ENCODE results near the gene GPR62.

DNA sequence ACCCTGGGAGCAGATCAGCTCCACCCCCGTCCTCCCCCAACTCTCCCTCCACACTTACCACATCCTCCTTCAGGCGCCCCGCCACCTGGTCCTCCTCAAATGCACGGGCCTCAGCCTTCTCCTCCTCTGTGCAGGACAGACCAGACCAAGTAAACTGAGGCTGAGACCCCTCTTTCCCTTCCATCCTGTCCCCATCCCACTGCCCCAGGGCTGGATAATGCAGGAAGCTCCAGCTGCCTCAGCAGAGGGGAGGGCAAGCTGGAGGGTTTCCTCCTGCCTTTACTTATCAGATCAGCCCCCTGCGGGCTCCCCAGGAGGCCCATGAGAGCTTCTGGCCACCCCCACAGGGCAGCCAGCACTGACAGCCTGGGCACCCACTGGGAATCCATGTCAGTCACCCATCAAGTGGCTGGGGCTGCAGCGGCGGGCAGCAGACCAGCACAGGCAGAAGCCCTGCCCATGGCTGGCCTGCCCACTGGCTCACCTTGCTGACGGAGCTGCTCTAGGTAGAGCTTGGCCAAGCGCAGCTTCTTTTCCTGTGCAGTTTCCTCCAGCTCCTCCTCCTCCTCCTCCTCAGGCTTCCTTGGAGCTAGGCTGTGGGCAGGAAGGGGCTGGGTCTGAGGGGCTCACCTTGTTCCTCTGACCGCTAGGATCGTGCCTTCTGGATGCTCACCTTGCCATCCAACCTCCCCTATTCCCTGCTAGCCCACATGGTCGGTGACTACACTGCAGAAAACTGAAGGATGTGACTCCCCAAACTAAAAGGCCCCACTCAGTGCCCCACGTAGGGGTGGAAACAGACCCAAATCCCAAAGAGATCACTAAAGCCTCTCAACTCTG lies 17.4 kb upstream of the GPR62 start:
- TF ChIP-seq, protein P1, sequence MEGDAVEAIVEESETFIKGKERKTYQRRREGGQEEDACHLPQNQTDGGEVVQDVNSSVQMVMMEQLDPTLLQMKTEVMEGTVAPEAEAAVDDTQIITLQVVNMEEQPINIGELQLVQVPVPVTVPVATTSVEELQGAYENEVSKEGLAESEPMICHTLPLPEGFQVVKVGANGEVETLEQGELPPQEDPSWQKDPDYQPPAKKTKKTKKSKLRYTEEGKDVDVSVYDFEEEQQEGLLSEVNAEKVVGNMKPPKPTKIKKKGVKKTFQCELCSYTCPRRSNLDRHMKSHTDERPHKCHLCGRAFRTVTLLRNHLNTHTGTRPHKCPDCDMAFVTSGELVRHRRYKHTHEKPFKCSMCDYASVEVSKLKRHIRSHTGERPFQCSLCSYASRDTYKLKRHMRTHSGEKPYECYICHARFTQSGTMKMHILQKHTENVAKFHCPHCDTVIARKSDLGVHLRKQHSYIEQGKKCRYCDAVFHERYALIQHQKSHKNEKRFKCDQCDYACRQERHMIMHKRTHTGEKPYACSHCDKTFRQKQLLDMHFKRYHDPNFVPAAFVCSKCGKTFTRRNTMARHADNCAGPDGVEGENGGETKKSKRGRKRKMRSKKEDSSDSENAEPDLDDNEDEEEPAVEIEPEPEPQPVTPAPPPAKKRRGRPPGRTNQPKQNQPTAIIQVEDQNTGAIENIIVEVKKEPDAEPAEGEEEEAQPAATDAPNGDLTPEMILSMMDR (IDR thresholded peaks at IDR 0.05), result no peak
- TF ChIP-seq POLR2A (IDR thresholded peaks at IDR 0.05), result no peak
